ENCODE results near the gene NPAS4. TPM values are rescaled to one million over a fixed set of nuclear protein-coding genes. Genes with fewer than 3 reads are reported as not detected.

The NPAS4 gene
- total RNA-seq, 1 donor: not detected

GRCh38 chr11:66473608-66474515, 53.0 kb downstream of the NPAS4 start:
- H3K4me3 ChIP-seq (ENCODE audit: low read length): no peak overlapping the region
- H3K9me3 ChIP-seq (ENCODE audit: low read depth, low read length): no peaks in the 10 kb centered on the region
- H3K4me1 ChIP-seq (ENCODE audit: insufficient read depth, low read length): peaks cover under 1% of the 10 kb centered on the region
- H3K27me3 ChIP-seq (ENCODE audit: insufficient read depth, low read length): no peaks in the 10 kb centered on the region

GRCh38 chr11:66475349-66476172, 54.7 kb downstream of the NPAS4 start:
- H3K9me3 ChIP-seq (ENCODE audit: low read depth, low read length): no peaks in the 10 kb centered on the region
- H3K4me1 ChIP-seq (ENCODE audit: insufficient read depth, low read length): peaks cover 13% of the 10 kb centered on the region
- no peaks in the 10 kb centered on the region for H3K27me3 ChIP-seq (ENCODE audit: insufficient read depth, low read length)
- H3K4me3 ChIP-seq (ENCODE audit: low read length): no peak overlapping the region

Other genes starting within 250 kb of the NPAS4 start
- 11.2 TPM for gene KLC2, start 163.3 kb upstream of the NPAS4 start, total RNA-seq
- gene RAB1B, start 152.4 kb upstream of the NPAS4 start, total RNA-seq: 40.5 TPM
- gene CNIH2, start 142.9 kb upstream of the NPAS4 start, total RNA-seq: 1.0 TPM
- 13.1 TPM for gene YIF1A, start 131.9 kb upstream of the NPAS4 start, total RNA-seq
- 0.21 TPM for gene TMEM151A, start 129.1 kb upstream of the NPAS4 start, total RNA-seq
- gene CD248, start 104.0 kb upstream of the NPAS4 start, total RNA-seq: 1.5 TPM
- gene RIN1, start 84.6 kb upstream of the NPAS4 start, total RNA-seq: 4.8 TPM
- 51.7 TPM for gene BRMS1, start 75.9 kb upstream of the NPAS4 start, total RNA-seq
- gene B4GAT1, start 73.4 kb upstream of the NPAS4 start, total RNA-seq: 0.84 TPM
- gene SLC29A2, start 49.3 kb upstream of the NPAS4 start, total RNA-seq: 1.2 TPM
- 22.6 TPM for gene MRPL11, start 17.8 kb downstream of the NPAS4 start, total RNA-seq
- gene PELI3, start 45.9 kb downstream of the NPAS4 start, total RNA-seq: 9.8 TPM
- gene DPP3, start 59.4 kb downstream of the NPAS4 start, total RNA-seq: 15.2 TPM
- 12.6 TPM for gene BBS1, start 89.6 kb downstream of the NPAS4 start, total RNA-seq
- 10.0 TPM for gene ZDHHC24, start 125.0 kb downstream of the NPAS4 start, total RNA-seq
- not detected for gene ACTN3, start 125.9 kb downstream of the NPAS4 start, total RNA-seq
- gene CTSF, start 147.6 kb downstream of the NPAS4 start, total RNA-seq: 14.5 TPM
- gene CCDC87, start 172.0 kb downstream of the NPAS4 start, total RNA-seq: 0.21 TPM
- gene CCS, start 172.2 kb downstream of the NPAS4 start, total RNA-seq: 10.7 TPM
- 76.4 TPM for gene RBM14, start 195.6 kb downstream of the NPAS4 start, total RNA-seq
- 112 TPM for gene RBM4, start 217.7 kb downstream of the NPAS4 start, total RNA-seq